Measurements from ENCODE around the gene OR2J2. TPM values are rescaled to one million over a fixed set of nuclear protein-coding genes. Genes with fewer than 3 reads are reported as not detected.
"Not testable (repeated sequence)": the region's sequence is repeated elsewhere in the genome, so short reads cannot be mapped to it uniquely, and the experiment has no call there.

Gene OR2J2
- total RNA-seq, result not detected

GRCh38 chr6:29170607-29171006 is at the start of gene OR2J2:
Gene OR2J2, plus strand, starts transcription at chr6:29170907. Its CDS starts 2,729 bp downstream, at chr6:29173636.
- not testable (repeated sequence) for DNase-seq

GRCh38 chr6:29129326-29130012 is 41.2 kb upstream of the OR2J2 start:
- DNase-seq, result no peak

- no peak for DNase-seq
Observed at GRCh38 chr6:29130644-29131043, 40.1 kb upstream of the OR2J2 start.

- no peak for DNase-seq
Observed at GRCh38 chr6:29131691-29132090, 39.0 kb upstream of the OR2J2 start.

GRCh38 chr6:29137724-29138123 is 33.0 kb upstream of the OR2J2 start:
- DNase-seq, result no peak

- DNase-seq, result no peak
Observed at GRCh38 chr6:29141606-29142005, 29.1 kb upstream of the OR2J2 start.

GRCh38 chr6:29142309-29142708 is 28.4 kb upstream of the OR2J2 start:
- DNase-seq, result no peak

- no peak for DNase-seq
Observed at GRCh38 chr6:29146179-29146578, 24.5 kb upstream of the OR2J2 start.

GRCh38 chr6:29147074-29147473 is 23.6 kb upstream of the OR2J2 start:
- DNase-seq, result no peak

GRCh38 chr6:29149444-29149843 is 21.3 kb upstream of the OR2J2 start:
- not testable (repeated sequence) for DNase-seq

GRCh38 chr6:29153083-29153482 is 17.6 kb upstream of the OR2J2 start:
- no peak for DNase-seq

GRCh38 chr6:29155182-29155581 is 15.5 kb upstream of the OR2J2 start:
- not testable (repeated sequence) for DNase-seq

- DNase-seq, result not testable (repeated sequence)
Observed at GRCh38 chr6:29159922-29160321, 10.8 kb upstream of the OR2J2 start.

GRCh38 chr6:29165571-29165970 is 5.1 kb upstream of the OR2J2 start:
- not testable (repeated sequence) for DNase-seq

- no peak for DNase-seq
Observed at GRCh38 chr6:29171736-29172135, 1.0 kb downstream of the OR2J2 start.

- DNase-seq, result no peak
Observed at GRCh38 chr6:29183594-29183993, 12.9 kb downstream of the OR2J2 start.

- not testable (repeated sequence) for DNase-seq
Observed at GRCh38 chr6:29188659-29189058, 18.0 kb downstream of the OR2J2 start.

GRCh38 chr6:29200767-29201662 is 30.3 kb downstream of the OR2J2 start:
- DNase-seq, result no peak

GRCh38 chr6:29201966-29202365 is 31.3 kb downstream of the OR2J2 start:
- no peak for DNase-seq

- DNase-seq, result no peak
Observed at GRCh38 chr6:29211488-29211887, 40.8 kb downstream of the OR2J2 start.

GRCh38 chr6:29216528-29216927 is 45.8 kb downstream of the OR2J2 start:
- DNase-seq, result no peak

GRCh38 chr6:29217242-29217641 is 46.5 kb downstream of the OR2J2 start:
- not testable (repeated sequence) for DNase-seq

- not testable (repeated sequence) for DNase-seq
Observed at GRCh38 chr6:29218056-29218455, 47.3 kb downstream of the OR2J2 start.

All from occipital lobe (tissue), 2 donors.